ENCODE measurements around the gene IFT22.
"Not testable (repeated sequence)": the region's sequence is repeated elsewhere in the genome, so short reads cannot be mapped to it uniquely, and the experiment has no call there.

GRCh38 chr7:101293069-101294021 is 28.3 kb downstream of the IFT22 start:
- not testable (repeated sequence) for TF ChIP-seq CTCF (IDR thresholded peaks at IDR 0.05; ENCODE audit: low read depth, low read length); EZH2phosphoT487 (IDR thresholded peaks at IDR 0.05; ENCODE audit: low read depth)

Data from OCI-LY3 (cell line).